ENCODE measurements around the gene LMO2.

LMO2 gene

DNA sequence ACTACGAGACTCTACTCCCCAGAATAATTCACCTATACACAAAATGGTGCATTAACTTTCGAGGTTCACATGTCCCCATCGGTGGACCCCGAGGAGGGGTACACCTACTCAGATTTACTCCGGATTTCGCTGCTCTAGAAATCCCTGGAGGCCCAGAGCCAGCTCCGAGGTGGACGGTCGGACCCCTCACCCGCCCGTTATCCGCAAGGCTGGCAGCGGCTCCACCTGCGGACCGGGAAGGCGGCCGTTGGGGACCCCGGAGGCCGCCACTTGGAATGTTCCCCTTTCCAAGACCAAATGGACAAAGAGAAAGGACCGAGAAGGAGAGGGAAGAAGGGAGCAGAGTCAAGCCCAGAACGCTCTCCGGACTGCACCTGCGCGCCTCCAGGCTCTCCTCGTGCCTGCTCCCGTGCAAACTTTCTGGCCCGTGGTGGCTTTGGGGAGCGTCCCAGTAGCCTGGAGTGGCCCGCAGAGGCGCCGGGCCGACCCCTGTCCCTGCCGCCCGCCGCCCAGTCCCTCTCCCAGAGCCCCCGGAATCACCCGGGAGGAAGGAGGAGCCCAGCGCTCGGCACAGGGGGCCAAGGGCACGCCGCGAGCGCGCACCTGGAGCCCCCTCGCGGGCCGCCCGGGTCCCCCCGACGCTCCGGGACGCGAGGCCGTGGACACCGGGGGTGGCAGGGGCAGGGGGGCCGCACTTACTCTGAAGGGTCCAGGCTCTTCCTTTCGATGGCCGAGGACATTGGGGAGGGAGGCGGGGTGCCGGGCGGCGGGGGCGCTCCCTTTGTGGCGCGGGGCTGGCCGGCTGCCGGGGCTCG is 23.0 kb downstream of the LMO2 start:
- Mint-ChIP-seq H3K27me3 (peaks cover 89% of the 10 kb centered on the region), H3K27ac (no peak overlapping the region), H3K4me3 (peak overlapping the region; percentile 1), H3K36me3 (no peaks in the 10 kb centered on the region), H3K4me1 (peaks cover 18% of the 10 kb centered on the region), H3K9me3 (no peaks in the 10 kb centered on the region)
- DNase-seq, result no peak
- CTCF ChIA-PET, result interaction anchor here (2.2 to 2.3 kb wide), 2 partner anchors 10 to 120 kb away, joined by 7 to 14 read pairs; no protein-coding TSS in a partner anchor

DNA sequence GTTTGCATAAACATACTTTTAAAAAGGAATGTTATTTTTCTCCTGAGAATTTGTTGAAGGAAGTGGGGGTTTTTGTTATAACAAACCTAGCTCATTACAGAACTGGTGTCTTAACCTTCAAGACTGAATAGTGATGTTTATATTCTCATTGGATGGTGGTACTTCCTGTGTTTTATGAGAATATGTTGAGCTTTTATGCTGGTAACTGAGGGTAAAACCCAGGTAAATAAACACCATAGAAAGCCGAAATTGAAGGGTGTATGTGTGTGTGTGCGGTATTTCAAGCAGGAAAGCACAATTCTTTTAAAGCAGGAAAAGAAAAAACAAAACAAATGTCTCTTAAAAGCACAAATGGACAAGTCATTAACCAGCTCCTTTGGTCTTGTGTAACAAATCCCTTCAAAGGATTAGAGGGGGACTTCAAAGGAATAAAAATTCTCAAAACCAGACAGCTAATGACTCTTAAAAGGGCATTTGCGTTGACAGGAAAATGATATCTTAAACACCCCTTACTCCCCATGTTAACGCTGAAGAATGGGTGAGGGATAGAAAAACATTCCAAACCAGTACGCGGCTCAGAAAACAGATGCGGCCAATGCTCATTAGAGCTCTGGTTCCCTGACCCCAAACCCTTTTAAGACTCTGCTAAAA is 23.8 kb downstream of the LMO2 start:
- DNase-seq, result no peak
- H3K36me3 Mint-ChIP-seq, result no peaks in the 10 kb centered on the region
- CTCF ChIA-PET, result interaction anchor here (2.2 to 2.3 kb wide), 2 partner anchors 10 to 120 kb away, joined by 7 to 14 read pairs; no protein-coding TSS in a partner anchor
- H3K27ac Mint-ChIP-seq, result no peak overlapping the region
- no peaks in the 10 kb centered on the region for H3K9me3 Mint-ChIP-seq
- H3K4me1 Mint-ChIP-seq, result peaks cover 18% of the 10 kb centered on the region
- peak overlapping the region; percentile 1 for H3K4me3 Mint-ChIP-seq
- peaks cover 92% of the 10 kb centered on the region for H3K27me3 Mint-ChIP-seq

DNA sequence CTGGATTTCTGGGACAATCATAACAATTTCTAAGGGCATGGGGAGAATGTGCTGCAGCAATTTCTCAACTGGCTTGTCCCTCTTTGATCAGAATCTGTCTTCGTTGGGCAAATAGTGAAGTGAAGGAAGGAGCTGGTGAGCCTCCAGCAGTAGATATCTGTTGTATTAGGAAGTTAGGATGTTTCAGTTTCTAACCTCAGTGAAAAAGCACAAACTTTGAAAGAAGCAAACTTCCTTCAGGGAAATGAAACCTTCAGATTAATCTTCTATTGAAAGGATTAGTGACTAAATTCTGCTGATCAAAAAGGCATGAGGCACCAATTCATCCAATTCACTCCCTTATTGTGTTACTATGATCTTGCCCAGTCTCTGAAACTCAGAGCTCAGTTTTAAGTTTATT is 24.3 kb downstream of the LMO2 start:
- H3K36me3 Mint-ChIP-seq, result no peaks in the 10 kb centered on the region
- H3K27me3 Mint-ChIP-seq, result peaks cover 90% of the 10 kb centered on the region
- peaks cover 18% of the 10 kb centered on the region for H3K4me1 Mint-ChIP-seq
- no peak overlapping the region for H3K27ac Mint-ChIP-seq
- H3K4me3 Mint-ChIP-seq, result no peak overlapping the region
- DNase-seq, result no peak
- CTCF ChIA-PET, result interaction anchor here (2.2 to 2.3 kb wide), 2 partner anchors 9 to 121 kb away, joined by 7 to 14 read pairs; no protein-coding TSS in a partner anchor
- H3K9me3 Mint-ChIP-seq, result no peaks in the 10 kb centered on the region

DNA sequence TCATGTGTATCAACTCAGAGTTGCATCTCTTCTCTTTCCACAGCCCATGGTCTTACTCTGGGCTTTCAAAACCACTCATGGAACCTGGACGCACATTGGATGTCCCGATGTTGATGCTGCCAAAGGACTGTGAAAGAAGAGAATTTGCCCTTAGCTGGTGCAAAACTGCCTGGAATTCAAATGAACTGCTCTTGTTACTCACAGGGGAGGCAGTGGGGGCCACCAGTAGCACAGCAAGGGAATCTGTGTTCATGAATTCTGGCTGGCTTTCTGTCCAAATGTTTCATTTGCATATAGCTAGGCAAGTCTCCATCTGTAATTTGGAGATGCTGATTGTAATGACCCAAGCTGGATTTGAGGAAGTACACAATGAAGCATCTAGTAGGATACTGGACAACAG is 24.9 kb downstream of the LMO2 start:
- Mint-ChIP-seq H3K4me3 (no peak overlapping the region), H3K9me3 (no peaks in the 10 kb centered on the region), H3K4me1 (peaks cover 18% of the 10 kb centered on the region), H3K27ac (no peak overlapping the region), H3K36me3 (no peaks in the 10 kb centered on the region), H3K27me3 (peaks cover 89% of the 10 kb centered on the region)
- CTCF ChIA-PET, result interaction anchor here (1.2 to 2.3 kb wide), 2 partner anchors 9 to 104 kb away, joined by 3 to 14 read pairs; no protein-coding TSS in a partner anchor
- DNase-seq, result no peak

DNA sequence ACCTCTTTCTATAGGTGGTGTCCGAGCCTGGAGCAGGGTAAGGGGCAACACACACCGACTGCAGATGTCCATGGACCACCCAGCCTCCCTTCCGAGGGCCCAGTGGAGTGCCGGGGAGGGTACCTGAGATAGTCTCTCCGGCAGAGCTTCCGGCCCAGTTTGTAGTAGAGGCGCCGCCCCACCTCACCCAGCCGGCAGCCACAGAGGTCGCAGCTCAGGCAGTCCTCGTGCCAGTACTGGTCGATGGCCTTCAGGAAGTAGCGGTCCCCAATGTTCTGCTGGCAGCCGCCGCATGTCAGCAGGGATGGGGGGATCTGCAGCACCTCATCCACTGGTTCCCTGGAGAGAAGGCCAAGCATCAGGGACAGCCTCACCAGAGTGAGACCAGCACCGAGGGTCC is 27.4 kb downstream of the LMO2 start:
- peaks cover 86% of the 10 kb centered on the region for H3K27me3 Mint-ChIP-seq
- H3K27ac Mint-ChIP-seq, result no peak overlapping the region
- no peak for DNase-seq
- H3K4me1 Mint-ChIP-seq, result peaks cover 6% of the 10 kb centered on the region
- H3K4me3 Mint-ChIP-seq, result no peak overlapping the region
- CTCF ChIA-PET, result interaction anchor here (1.0 to 1.3 kb wide), 2 partner anchors 123 to 133 kb away, joined by 4 to 5 read pairs; no protein-coding TSS in a partner anchor
- no peaks in the 10 kb centered on the region for H3K9me3 Mint-ChIP-seq
- H3K36me3 Mint-ChIP-seq, result no peaks in the 10 kb centered on the region

DNA sequence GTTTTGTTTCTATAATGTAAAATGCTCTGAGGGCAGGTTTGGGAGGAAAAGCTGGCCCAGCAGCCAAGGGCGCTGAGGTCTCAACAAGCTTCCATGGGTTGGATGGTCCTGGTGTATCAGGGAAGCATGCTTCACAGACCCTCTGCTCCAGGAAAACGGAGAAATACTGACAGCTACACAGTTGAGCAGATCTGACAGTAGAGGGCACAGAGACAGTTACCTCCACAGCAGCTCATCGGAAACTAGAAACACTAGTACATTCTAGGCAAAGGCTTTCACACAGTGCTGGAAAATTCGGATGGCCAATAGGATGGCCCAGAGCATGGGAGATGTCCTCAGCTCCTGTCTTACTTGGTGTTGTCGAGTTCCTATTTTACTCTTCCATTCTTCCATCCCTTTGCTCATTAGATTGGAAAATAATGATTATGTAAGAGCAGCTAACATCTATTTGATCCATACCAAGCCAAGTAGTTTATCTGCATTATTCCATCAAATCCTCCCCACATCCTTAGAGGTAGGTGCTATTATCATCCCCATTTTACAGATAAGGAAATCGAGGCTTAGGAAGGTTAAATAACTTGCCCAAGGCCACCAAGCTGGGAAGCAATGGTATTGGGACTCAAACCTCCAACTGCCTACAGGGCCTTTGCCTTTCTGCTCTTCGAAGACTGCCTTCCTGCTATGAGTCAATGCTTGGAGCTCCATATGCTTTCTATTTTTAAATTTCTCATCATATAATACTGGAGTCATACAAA is 28.3 kb downstream of the LMO2 start:
- H3K9me3 Mint-ChIP-seq, result no peaks in the 10 kb centered on the region
- peaks cover 5% of the 10 kb centered on the region for H3K4me1 Mint-ChIP-seq
- DNase-seq, result no peak
- no peaks in the 10 kb centered on the region for H3K36me3 Mint-ChIP-seq
- CTCF ChIA-PET, result interaction anchor here (1.0 to 1.3 kb wide), 2 partner anchors 124 to 133 kb away, joined by 4 to 5 read pairs; no protein-coding TSS in a partner anchor
- H3K27ac Mint-ChIP-seq, result no peak overlapping the region
- H3K4me3 Mint-ChIP-seq, result no peak overlapping the region
- H3K27me3 Mint-ChIP-seq, result peaks cover 89% of the 10 kb centered on the region

DNA sequence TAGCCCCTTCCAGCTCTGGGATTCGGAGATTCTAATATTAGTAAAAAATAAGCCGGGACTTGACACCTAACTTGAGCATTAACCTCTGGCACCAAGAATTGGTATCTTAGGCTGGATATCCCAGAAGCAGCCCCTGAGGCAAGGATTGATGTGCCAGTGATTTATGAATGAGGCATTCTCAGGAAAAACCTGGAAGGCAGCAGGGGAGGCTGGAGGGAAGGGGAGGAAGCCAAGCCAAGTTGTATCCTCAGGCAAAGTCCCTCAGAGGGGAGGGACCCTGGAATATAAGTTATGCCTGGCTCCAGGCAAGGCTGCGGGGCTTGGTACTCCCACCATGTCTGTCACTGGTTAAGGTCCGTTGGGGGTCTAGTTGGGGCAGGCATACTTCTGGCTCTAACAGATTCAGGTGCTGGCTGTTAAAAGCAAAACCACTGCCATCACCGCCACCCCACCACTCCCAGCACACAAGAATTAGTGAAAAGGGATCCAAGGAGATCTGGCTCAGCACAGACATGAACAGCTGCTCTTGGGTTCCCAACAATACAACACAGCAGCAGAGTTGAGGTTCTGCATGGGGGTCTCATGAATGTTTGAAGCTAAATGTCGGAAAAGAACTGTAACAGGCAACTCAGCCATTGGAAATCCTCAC is 29.8 kb downstream of the LMO2 start:
- no peaks in the 10 kb centered on the region for H3K4me1 Mint-ChIP-seq
- CTCF ChIA-PET, result interaction anchor here (1.0 to 1.4 kb wide), 2 partner anchors 126 to 306 kb away, joined by 3 read pairs; no protein-coding TSS in a partner anchor
- no peaks in the 10 kb centered on the region for H3K36me3 Mint-ChIP-seq
- H3K27me3 Mint-ChIP-seq, result peaks cover 82% of the 10 kb centered on the region
- DNase-seq, result no peak
- H3K27ac Mint-ChIP-seq, result no peak overlapping the region
- no peaks in the 10 kb centered on the region for H3K9me3 Mint-ChIP-seq
- H3K4me3 Mint-ChIP-seq, result no peak overlapping the region

DNA sequence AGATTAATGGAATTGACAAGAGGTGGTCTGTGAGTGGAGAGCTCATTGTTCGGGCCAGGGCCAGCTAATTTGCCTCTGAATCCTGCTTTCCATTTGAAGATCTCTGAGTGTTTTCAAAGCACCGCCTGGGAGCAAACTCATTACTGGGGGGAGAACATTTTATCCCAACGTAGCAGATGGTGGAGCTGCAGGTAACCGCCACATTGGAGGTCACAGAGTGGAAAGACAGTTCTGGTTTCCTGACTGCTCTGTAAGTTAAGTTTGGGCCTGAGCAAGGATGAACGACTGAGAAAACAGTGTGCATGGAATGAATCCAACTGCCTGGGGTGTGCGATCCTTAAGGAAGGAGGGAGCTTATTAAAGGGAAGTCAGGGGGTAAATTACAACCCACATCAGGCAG is 30.5 kb downstream of the LMO2 start:
- Mint-ChIP-seq H3K27ac (no peak overlapping the region), H3K9me3 (no peaks in the 10 kb centered on the region), H3K36me3 (no peaks in the 10 kb centered on the region), H3K27me3 (peaks cover 77% of the 10 kb centered on the region), H3K4me3 (no peak overlapping the region), H3K4me1 (no peaks in the 10 kb centered on the region)
- CTCF ChIA-PET, result interaction anchor here (0.9 to 1.4 kb wide), 2 partner anchors 141 to 307 kb away, joined by 3 read pairs; no protein-coding TSS in a partner anchor
- DNase-seq, result no peak

DNA sequence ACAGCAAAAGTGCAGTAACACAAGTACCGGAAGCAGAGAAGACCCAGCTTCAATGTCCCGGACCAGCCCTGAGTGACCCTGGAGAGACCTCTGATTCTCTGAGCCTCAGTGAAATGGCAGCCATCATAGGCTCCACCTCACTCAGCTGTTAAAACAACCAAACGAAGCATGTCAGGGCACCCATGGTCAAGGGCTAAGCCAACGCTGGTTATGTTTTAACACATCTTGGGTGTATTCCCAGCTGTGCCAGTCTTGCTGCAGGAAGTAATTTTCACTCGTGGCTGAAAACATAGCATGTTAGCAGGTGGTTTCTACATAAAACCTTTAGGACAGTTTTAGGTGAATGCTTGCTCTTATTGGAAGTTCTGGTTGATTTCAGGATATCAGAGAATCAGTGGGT is 30.9 kb downstream of the LMO2 start:
- H3K4me3 Mint-ChIP-seq, result no peak overlapping the region
- DNase-seq, result no peak
- no peaks in the 10 kb centered on the region for H3K36me3 Mint-ChIP-seq
- H3K4me1 Mint-ChIP-seq, result no peaks in the 10 kb centered on the region
- CTCF ChIA-PET, result interaction anchor here (0.9 to 1.4 kb wide), 2 partner anchors 141 to 307 kb away, joined by 3 read pairs; no protein-coding TSS in a partner anchor
- H3K9me3 Mint-ChIP-seq, result no peaks in the 10 kb centered on the region
- H3K27ac Mint-ChIP-seq, result no peak overlapping the region
- H3K27me3 Mint-ChIP-seq, result peaks cover 74% of the 10 kb centered on the region

DNA sequence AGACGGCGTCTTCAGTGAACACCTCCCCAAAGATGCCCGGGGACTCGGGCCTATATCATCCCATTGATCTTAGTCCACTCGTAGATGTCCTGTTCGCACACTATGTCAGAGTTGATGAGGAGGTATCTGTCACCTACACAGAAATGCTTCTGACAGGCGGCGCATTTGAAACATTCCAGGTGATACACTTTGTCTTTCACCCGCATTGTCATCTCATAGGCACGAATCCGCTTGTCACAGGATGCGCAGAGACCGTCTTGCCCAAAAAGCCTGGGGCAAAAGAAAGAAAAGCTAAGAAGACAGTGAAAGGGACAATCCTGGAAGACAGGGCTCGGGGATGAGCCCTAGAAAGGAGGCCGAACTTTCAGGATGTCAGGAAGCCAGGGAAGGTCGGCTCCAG is 32.6 kb downstream of the LMO2 start:
- Mint-ChIP-seq H3K9me3 (no peaks in the 10 kb centered on the region), H3K4me1 (no peaks in the 10 kb centered on the region), H3K4me3 (no peak overlapping the region), H3K36me3 (no peaks in the 10 kb centered on the region), H3K27ac (no peak overlapping the region), H3K27me3 (peaks cover 73% of the 10 kb centered on the region)
- CTCF ChIA-PET, result interaction anchor here (1.0 to 3.5 kb wide), 4 partner anchors 8 to 132 kb away, joined by 3 to 24 read pairs (median 8); no protein-coding TSS in a partner anchor
- no peak for DNase-seq

DNA sequence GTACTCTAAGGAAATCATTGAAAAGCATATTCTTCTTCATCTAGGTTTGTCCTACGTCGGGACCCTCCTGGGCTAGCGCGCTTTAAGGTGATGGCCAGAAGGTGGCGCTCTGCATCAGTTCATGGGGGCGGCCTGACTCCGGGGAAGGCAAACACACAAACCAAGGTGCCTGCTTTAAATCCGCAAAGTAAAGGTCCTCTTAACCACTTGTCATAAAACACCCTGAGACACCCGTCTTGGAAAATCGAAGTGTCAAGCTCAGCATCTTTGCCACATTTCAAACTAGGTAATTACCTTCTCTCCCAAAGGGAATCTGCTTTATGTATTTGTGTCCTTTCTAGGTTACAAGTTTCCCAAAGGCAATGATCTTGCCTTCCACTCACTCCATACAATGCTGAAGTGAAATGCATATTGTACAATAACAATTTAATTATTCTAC is 33.9 kb downstream of the LMO2 start:
- Mint-ChIP-seq H3K36me3 (no peaks in the 10 kb centered on the region), H3K4me3 (no peak overlapping the region)

DNA sequence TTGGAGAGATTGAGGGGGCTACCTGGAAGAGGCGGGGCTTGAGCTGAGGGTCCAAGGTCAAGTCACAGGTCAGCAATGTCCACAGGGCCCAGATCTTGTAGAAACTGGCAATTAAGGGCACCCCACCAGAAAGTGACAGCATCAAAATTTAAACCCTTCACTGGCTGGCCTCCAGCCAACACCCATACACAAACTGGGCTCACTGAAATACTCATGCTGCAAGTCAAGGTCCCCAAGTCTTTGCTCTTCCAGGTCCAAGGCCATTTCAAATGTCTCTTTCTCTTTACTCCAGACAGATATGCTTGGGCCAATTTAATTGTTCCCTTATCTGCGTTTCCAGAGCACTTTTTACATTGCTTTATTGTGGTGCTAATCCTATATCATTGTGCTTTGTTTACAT is 36.4 kb downstream of the LMO2 start:
- no peaks in the 10 kb centered on the region for H3K4me1 Mint-ChIP-seq
- no peak overlapping the region for H3K4me3 Mint-ChIP-seq
- CTCF ChIA-PET, result interaction anchor here (3.5 kb wide), 1 partner anchor 133 kb away, joined by 24 read pairs; no protein-coding TSS in a partner anchor
- peaks cover 57% of the 10 kb centered on the region for H3K27me3 Mint-ChIP-seq
- H3K9me3 Mint-ChIP-seq, result no peaks in the 10 kb centered on the region
- no peak for DNase-seq
- H3K36me3 Mint-ChIP-seq, result no peaks in the 10 kb centered on the region
- H3K27ac Mint-ChIP-seq, result no peak overlapping the region

More for the DNA sequence above, 33.9 kb downstream of the LMO2 start:
- no peaks in the 10 kb centered on the region for H3K4me1 Mint-ChIP-seq
- DNase-seq, result peak; percentile 79
- CTCF ChIA-PET, result interaction anchor here (0.6 to 3.5 kb wide), 16 partner anchors 8 to 504 kb away, joined by 3 to 24 read pairs (median 4); no protein-coding TSS in a partner anchor
- H3K27me3 Mint-ChIP-seq, result peaks cover 62% of the 10 kb centered on the region
- H3K9me3 Mint-ChIP-seq, result no peaks in the 10 kb centered on the region
- H3K27ac Mint-ChIP-seq, result no peak overlapping the region

DNA sequence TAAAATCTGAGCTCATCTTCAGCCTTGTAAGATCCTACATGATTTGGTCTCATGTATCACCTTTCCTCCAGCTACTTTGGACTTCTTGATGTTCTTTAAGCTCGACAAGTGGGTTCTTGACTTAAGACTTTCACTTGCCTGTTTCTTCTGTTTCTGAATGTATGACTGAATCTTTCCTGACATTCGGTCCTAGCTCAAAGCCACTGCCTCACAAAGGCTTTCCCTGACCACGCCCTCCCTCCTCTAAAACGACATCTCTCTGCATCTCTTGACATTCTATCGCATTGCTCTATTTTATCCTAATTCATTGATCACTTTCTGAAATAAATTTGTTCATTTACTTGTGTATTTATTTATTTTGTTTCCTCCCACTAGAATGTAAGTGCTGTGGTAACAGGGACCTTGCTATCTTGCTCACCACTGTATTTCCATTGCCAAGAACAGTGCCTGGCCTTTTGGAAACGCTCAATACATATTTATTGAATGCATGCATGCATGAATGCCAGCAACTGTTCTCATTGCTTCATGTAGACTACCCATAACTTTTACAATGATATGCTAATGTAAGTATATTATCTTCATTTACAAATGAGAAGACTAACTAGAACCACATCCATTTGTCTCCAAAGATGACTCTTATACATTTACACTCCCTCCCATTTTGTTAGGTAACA is 43.0 kb downstream of the LMO2 start:
- Mint-ChIP-seq H3K4me1 (no peaks in the 10 kb centered on the region), H3K36me3 (no peaks in the 10 kb centered on the region), H3K4me3 (no peak overlapping the region), H3K27ac (no peak overlapping the region), H3K9me3 (no peaks in the 10 kb centered on the region), H3K27me3 (peaks cover 46% of the 10 kb centered on the region)
- CTCF ChIA-PET, result no interaction called here
- no peak for DNase-seq

Data from activated naive CD4-positive, alpha-beta T cell treated with anti-CD3 and anti-CD28 coated beads, Interleukin-2, amount 10 ng/mL, durations not matched to agents 7 days and 5 days (primary cell).